ENCODE measurements around the gene KRT82.
"Not testable (repeated sequence)": the region's sequence is repeated elsewhere in the genome, so short reads cannot be mapped to it uniquely, and the experiment has no call there.

The KRT82 gene

DNA sequence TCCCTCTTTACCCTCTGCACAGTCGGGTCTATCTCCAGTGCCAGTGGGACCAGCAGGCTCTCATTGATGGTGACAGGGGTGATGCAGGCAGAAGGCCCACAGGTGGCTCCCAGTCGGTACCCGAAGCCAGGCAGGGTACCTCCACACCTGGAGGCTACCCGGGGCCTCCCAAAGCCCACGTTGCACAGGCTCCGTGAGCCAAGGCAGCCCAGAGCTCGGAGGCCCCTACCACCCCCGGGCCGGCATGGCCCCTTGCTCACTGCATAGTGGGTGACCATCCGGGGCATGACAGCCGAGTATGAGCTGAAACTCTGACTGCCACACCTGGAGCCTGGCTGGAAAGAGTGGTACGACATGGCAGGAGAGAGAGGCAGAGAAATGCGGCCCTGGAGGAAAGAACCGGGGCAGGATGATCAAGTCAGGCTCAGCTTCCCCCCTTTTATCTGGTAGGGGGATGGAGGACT, at the start of gene KRT82:
Gene KRT82, minus strand, starts transcription at position 414 of the 464 bp plus-strand sequence. Its CDS starts 58 bp downstream, at position 356.
- DNase-seq (ENCODE audit: low read depth, low spot score) = no peak

DNA sequence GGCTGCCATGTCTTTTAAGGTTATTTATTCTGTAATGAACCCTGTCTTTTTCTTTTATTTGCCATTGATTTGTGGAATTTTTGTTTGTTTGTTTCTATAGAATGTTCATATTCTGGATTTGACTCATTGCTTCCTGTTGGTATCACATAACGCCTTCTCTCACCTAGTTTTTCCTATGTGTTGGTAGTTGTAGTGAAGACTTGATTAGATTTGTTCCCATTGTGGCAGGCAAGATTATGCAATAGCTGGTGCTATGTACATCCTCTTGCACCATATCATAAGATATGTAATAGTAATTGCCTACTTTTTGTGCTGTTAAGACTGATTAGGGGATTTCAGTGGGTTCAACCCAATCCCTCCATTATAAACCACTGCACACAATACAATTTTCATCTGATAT, 49.7 kb upstream of the KRT82 start:
- DNase-seq (ENCODE audit: low read depth, low spot score) = no peak

DNA sequence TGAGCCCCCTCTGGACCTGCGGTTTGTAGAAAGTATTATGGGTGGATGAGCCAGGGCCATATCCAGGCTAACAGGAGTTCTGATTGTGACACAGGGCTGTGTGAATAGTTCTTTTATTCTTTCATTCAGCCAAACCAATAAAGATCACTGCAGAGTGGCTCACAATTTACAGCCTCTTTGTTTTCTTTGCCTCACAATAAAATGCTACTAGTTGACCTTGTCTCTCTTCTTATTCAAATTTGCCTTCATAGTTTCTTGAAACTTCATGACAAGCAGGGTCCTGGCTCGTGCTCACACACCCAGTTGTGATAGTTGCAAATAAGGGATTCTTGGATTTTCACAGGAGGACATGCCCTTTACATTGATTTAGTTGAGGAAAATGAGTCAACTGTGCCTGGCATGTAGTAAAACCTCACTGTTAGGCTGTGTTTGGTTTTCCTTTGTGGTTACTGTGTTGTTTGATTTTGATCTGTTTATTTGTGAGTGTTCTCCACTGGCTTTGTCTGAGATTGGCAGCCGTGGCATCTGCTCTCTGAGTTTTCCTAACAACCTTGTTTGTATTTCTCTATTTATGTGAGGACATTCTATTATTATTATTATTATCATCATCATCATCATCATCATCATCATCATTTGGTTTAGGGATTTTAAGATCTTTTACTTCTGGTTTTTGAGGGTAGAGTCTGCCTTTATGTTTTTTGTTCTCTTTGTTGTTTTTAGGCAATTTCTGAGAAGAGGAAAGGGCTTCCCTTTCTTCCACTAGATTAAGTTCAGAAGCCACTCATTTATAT, 48.5 kb upstream of the KRT82 start:
- no peak for DNase-seq (ENCODE audit: low read depth, low spot score)

DNA sequence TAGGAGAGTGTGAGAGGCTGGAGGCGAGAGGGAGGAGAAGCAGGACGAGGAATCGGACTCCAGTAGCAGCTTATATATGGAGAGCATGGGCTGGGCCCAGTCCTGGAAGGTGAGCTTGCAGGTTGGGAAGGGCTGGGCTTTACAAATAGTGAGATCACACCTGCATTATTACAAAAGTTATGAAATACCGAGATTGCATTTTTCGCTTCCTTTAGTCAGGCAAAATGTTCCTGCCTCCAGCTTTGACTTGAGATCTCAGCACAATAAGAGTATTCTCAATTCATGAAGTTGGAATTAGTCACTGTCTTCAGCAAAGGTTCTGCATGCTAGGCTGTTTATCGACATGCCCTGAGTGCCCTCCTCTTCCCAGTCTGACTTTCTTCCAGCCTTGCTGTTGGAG, 46.0 kb upstream of the KRT82 start, which contains the start of gene KRT6B:
Gene KRT6B, minus strand, starts transcription at position 46 of the 400 bp plus-strand sequence. CDS start 68 bp downstream, outside the sequence.
- no peak for DNase-seq (ENCODE audit: low read depth, low spot score)

DNA sequence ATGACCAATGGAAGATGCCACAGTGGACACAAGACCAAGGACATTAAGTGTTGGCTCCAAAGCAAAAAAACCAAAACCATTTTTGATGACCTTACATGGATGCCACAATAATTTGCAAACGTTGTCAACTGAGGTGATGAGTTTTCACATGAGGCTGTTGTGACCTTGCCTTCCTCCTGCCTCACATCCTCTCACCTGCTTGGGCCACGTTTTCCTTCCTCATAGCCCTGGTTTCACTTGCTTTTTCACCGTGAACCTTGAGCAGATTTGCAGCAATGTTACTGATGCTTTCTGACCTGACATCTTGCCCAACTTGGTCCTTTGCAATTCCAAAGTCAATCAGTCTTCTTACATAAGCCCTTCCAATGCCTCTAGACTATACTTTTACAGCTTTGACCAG, 42.1 kb upstream of the KRT82 start:
- DNase-seq (ENCODE audit: low read depth, low spot score) = no peak

DNA sequence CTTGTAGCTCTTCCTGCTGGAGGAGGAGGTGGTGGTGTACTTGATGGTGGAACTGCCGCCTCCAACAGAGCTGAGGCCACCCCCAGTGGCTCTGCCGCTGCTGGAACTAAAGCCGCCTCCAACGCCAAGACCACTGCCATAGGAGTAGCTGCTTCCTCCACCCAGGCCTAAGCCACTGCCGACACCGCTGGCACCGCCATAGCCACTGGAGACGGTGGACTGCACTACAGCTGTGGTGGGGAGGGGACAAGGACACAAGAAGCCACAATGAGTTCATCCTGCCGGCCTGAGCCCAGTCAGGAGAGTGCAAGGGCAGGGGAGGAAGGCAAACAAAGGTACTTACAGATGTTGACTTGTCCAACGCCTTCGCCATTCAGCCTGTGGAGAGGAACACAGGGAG, 41.1 kb upstream of the KRT82 start:
- DNase-seq (ENCODE audit: low read depth, low spot score) = not testable (repeated sequence)

DNA sequence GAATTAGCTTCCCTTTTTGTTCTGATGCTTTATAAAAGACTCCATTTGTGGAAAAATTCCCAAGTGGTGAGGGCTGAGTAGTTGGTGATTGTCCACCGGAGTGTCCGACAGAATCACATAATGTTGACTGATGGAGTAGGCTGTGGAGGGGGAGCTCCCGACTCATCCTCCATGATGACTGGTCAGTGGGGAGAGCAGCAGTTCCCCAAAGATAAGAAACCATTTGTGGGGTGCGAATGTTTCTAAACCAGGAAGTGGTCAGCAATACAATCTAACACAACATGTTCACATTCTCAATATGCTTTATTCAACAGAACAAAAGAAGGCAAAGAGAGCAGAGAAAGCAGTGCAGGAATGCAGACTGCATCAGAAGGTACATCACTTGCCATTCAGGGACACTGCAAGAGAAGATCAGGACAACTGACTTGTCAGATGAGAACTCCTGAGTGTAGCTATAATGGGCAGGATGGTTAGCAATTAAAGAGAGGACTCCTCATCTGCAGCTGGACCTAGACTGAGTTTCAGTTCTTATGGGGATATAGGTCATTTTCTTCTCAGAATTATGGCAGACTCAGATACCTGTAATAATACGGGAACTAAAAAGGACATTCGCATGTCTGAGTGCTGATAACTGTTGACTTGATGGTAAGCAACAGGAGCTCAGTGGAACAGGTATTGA, 40.4 kb upstream of the KRT82 start:
- no peak for DNase-seq (ENCODE audit: low read depth, low spot score)

DNA sequence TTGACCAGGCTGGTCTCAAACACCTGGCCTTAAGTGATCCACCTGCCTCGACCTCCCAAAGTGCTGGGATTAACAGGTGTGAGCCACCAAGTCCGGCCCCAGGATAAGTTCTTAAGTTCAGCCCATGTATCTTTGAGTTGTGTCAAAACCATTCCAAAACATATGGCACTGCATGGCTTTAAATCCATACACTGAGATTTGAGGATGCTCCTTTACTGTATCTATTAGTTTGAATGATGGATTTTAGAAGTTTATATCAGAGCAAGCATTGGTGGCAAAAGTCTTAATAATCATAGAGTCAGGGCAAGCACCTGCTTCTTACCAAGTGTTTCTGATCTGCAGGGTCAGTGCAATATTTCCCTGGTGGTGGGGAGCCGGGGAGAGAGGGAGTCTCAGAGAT, 39.7 kb upstream of the KRT82 start:
- DNase-seq (ENCODE audit: low read depth, low spot score) = no peak

DNA sequence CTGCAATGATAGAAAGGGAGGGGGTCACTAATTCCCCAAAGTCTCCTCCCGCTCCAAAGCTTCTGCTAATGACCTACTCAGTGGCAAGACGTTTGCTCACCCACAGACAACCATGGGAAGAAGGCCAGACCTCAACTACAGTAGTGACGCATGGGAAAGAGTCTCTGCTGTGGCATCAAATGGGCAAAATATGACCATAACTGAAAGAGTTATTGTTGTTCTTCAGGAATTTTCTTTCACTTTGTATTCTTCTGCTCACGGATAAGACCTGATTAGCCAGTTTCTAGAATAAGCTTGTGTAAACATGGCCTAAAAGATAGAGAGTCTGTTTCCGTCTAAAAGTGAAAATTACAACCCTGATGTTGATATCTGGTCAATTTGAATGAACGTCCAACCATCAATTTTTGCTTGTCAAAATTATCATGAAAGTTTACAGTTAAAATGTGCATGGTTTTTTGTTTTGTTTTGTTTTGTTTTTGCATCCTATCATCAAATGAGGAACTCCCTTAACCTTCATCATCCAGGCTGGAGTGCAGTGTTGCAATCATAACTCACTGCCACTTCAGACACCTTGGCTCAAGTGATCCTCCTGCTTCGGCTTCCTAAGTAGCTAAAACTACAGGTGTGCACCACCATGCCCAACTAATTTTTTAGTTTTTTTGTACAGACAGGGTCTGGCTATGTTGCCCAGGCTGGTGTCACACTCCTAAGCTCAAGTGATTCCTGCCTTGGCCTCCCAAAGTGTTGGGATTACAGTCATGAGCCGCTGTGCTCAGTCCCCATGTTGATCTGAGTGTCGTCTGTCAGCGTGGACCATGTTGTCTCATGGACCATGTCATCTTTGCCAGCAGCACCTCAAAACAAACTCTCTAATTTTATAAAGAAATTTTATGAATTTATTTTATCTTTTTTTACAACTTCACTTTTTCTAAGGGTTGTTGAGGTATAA, 38.8 kb upstream of the KRT82 start:
- DNase-seq (ENCODE audit: low read depth, low spot score) = no peak

DNA sequence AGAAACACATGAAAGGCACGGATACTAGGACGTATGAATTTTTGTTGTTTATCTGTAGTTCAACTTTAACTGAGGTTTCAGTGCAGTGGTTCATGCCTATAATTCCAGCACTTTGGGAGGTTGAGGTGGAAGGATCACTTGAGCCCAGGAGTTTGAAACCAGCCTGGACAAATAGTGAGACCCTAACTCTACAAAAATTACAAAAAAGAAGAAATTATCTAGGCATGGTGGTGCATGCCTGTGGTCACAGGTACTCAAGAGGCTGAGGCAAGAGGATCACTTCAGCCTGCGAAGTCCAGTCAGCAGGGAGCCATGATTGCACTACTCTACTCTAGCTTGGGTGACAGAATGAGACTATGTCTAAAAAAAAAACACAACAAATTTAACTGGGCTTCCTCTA, 37.8 kb upstream of the KRT82 start:
- no peak for DNase-seq (ENCODE audit: low read depth, low spot score)

DNA sequence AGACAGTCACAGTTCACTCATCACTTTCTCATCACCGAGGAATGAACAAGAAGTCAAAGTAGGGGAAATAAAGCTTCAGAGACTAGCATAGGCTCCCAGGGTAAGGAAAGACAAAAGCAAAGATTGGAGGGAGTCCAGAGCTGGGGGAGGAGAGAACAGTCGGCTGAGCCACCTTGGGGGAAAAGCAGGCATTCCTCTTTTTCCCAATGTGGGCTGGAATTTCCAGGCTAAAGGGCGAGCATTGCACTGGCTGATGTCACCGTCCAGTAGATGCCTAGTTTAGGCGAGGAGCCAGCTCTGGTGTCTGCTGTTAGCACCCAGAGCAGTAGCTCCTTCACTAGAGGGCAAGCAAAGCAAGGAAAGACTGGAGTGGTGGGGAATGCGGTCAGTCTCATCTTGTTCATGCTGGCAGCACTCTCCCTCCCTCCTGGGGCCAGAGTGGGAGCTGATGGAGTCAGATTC, 36.5 kb upstream of the KRT82 start:
- DNase-seq (ENCODE audit: low read depth, low spot score) = no peak

DNA sequence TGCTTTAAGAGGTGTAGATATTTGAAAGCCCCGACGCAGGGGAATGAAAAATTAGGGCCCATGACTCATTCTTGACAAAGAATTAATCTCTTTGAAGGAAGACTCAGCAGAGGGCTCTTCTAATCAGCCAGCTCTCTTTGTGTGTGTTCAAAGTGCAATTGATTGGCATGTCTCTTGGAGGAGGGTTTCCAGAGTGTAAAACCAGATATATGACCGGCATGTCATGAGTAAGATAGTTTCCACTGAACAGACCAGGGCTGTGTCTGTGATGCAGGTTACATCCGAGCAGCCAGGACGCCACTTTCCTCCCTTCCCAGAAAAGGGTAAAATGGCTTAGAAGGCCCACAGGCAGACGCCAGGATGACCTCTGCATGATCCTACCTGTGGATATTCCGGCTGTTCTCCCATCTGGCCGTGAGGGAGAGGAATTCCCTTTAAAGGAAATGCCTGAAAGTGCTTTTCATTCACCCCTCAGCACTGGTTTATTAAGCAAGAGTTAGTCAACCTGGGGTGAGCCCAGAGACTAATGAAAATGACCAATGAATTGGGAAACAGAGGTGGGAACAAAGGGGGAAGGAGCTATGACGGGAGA, 35.3 kb upstream of the KRT82 start:
- no peak for DNase-seq (ENCODE audit: low read depth, low spot score)

DNA sequence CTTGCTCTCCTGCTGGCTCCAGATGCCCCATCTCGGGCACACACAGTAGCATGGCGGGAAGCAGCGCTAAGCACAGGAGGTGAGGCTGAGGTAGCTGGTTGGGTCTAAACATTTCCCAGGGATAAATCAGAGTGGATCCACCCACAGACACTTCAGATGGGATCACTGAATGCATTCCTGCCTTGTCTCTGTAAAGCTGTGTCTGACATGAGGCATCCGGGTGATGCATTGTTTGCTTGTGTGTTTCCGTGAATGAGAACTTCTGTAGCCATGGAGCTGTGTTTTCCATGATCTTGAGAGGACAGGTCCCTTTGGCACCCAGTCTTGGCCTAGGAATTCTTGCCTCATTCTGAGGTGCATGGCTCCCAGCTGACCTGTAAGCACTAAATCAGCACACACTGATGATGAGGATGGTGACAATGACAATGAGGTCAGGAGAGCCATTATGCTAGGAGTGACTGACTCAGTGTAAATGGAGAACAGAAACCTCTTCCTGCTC, 34.7 kb upstream of the KRT82 start:
- no peak for DNase-seq (ENCODE audit: low read depth, low spot score)

DNA sequence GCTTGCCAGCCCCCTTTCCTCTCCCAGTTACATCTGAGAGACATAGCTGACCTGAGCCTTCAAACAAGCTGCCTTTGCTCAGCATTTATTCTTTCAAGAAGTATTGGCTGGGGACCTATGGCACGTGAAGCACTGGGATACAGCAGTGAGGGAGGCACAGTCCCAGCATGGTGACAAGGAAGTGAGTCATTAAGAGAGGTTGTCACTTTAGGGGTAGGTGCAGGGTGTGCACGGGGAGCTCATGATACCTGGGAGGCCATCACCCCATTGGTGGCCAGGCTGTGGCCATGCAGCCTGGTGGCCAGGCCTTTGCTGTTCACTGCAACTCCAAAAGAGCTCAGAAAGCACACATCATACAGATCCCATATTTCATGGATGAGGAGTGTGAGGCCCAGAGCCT, 33.7 kb upstream of the KRT82 start:
- no peak for DNase-seq (ENCODE audit: low read depth, low spot score)

DNA sequence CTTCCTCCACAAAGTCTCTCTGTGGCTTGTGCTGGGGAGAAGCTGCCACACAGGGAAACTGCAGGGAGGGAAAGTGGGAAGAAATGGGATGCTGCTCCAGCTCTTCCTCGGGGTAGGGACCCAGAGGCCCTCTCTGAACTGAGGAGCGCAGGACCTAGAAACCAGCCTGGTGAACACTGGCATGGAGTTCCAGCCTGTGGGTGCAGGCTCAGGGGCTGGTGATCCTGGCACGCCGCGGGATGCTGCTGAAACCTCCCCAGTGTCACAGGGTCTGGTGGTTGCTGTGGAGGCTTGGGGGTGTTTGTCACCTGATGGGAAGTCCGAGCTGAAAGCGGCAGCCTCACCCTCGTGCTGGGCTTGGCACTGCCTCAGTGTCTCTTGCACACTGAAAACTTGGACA, 33.3 kb upstream of the KRT82 start:
- DNase-seq (ENCODE audit: low read depth, low spot score) = no peak

DNA sequence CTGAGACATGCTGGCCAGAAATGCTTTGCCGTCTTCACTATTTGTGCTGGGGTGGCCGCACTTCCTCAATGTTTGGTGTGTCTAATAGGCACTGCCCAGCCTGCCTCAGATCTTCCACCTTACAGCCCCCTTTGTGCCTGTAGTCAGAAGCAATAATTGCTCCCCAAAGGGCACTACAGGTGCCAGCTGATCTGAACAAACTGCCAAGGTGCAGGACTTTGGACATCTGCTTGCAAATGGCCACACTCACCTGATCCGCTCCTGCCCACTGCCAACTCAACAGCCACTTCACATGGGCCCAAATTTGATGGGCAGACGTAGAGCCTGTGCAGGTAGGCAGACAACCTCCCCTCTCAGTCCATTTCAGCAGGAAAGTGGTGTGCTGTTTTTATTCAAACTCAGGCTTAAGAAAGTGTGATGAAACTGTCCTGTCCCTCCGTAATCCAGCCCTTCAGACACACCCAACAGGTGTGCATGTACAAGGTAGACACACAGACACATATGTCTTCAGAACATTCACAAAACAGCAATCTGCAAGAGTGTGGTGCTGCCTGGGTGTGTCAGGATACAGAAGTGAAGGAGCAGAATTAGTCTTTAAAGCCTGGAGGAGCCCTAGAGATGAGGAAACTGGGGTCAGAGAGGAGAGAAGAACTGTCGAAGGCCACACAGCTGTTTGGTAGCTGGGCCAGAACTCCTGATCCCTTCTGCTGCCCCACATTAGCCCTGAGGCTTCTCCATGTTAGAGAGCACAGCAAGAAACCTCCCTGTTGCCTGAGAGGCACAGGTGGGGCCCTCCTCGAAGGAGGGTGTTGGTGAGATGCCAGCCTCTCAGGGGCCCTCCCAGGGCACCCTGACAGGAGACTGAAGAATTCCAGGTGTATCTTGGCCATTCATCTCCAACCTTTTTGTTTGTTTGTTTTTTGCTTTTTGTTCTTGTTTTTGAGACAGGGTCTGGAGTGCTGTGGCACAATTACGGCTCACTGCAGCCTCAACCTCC, 32.5 kb upstream of the KRT82 start:
- no peak for DNase-seq (ENCODE audit: low read depth, low spot score)

DNA sequence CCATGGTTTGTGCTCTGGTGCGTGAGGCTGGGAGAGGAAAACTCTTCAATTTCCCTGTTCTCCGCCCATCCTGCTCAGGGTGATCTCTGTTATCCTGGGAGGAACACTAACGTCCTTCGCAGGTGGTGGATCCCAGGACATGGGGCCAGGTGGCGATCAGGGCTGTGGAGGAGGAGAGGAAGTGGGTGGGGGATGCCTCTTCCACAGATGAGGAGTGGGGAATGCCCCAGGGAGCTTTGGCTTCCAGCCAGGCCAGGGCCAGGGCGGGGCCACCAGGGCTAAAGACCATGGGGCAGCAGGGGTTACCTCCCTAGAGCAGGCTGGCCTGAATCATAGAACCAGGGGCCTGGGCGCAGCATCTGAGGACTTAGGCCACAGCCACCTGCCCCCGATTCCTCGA, 31.4 kb upstream of the KRT82 start:
- DNase-seq (ENCODE audit: low read depth, low spot score) = no peak

DNA sequence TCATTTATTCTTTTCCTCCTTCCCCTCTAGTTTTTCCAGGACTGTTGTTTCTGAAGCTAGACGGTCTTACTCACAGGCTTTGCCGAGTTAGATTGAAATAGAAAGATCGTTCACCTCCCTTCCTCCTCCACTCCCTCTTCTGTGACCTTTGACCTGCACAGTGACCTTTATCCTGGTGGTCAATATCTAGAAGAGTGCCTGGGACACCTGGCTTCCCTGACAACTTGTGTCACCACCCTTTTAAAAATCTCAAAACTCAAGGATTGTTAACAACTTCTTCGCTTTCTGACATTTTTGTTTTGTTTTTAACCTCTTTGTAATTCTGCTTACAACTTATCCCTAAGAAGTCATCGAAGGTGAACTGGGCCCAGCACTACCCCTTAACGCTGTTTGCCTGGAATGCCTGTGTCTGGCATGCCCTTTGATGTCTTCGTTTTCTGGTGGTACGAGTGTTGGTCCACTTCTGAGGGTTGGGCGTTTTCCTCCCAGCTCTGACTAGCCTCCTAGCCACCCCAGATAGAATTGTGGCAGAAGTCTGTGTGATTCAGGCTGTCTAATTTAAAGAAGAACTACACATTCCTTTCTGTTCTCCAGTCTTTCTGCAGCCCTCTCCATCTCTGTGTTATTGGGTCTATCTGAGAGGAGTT, 30.8 kb upstream of the KRT82 start:
- no peak for DNase-seq (ENCODE audit: low read depth, low spot score)

Data from activated naive CD8-positive, alpha-beta T cell treated with anti-CD3 and anti-CD28 coated beads, Interleukin-2, amount 50 U/mL, for 16 hours (primary cell).